Posterior cingulate gyrus (tissue), 11 donors: ENCODE data around the gene KIF3A.

Experiments
- DNase-seq, 10 donors: peaks; one replicate each; pipeline versions ENCODE4 v3.0.0 to v3.0.0-alpha.2; 2020 to 2021; ENCODE audit warnings: mixed read lengths in 3 of 10
- intact Hi-C: fragments of 100-400 bp; cut with DNase I; formaldehyde crosslinking; loops from one replicate; pipeline ENCODE4 v1.15.1; 2023

Gene KIF3A

GRCh38 chr5:132667761-132668705 is 69.3 kb downstream of the KIF3A start:
- intact Hi-C loops, result no loop called here
- peak in 1 of 10 donors; percentile 67 for DNase-seq

DNA sequence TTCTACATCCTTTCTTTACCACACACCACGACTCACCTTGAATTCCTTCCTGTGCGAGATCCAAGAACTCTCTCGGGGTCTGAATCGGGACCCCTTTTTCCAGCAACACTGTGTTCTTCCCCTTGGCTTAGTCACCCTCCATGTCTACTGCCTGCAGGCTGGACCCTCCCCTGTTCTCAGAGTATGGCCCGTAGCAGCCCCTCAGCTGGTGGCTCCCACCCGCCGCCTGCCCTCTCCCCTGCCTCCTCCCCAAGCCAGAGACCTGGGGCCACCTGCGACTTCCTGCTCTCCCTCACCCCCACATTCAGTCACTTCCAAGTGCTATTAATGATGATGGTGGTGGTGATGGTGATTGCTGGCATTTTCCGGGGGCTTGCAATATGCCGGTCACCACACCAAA is 70.0 kb downstream of the KIF3A start:
- DNase-seq, result no peak

GRCh38 chr5:132666310-132667123 is 70.8 kb downstream of the KIF3A start:
- peak in 1 of 10 donors; percentile 33 for DNase-seq
- intact Hi-C loops, result no loop called here

More for the DNA sequence above, 70.0 kb downstream of the KIF3A start:
- intact Hi-C loops, result no loop called here

- peak in 1 of 10 donors; percentile 69 for DNase-seq
- intact Hi-C loops, result no loop called here
Observed at GRCh38 chr5:132665574-132666080, 71.7 kb downstream of the KIF3A start.

DNA sequence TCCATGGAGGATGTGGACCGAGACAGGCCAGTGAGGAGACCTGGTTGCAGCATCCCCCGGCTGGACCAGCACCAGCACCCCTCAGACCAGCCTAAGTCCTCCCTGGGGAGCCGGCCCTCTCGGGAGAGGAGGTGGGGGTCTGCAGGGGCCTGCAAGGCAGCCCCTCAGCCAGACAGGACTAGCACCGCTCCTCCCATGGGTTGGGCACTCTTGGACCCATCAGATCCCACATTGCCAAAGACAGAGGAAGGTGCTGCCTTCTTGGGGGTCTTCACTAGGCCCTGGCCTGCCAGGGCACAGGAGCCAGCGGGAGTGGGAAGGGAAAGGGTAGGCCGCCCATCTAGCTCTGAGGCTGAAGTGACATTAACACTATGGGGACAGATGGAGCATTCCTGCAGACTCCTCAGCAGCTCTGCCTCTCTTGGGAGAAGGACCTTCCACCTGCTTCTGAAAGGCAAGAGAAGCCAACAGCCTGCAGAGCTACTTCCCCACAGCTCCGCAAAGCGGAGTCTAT is 72.6 kb downstream of the KIF3A start:
- intact Hi-C loops, result no loop called here
- no peak for DNase-seq

- no peak for DNase-seq
- intact Hi-C loops, result no loop called here
Observed at GRCh38 chr5:132663771-132664695, 73.3 kb downstream of the KIF3A start.

- no peak for DNase-seq
- intact Hi-C loops, result no loop called here
Observed at GRCh38 chr5:132662925-132663770, 74.2 kb downstream of the KIF3A start.

- no peak for DNase-seq
- intact Hi-C loops, result no loop called here
Observed at GRCh38 chr5:132662004-132662401, 75.3 kb downstream of the KIF3A start.

GRCh38 chr5:132661231-132662003 is 75.9 kb downstream of the KIF3A start:
- DNase-seq, result no peak
- intact Hi-C loops, result no loop called here

DNA sequence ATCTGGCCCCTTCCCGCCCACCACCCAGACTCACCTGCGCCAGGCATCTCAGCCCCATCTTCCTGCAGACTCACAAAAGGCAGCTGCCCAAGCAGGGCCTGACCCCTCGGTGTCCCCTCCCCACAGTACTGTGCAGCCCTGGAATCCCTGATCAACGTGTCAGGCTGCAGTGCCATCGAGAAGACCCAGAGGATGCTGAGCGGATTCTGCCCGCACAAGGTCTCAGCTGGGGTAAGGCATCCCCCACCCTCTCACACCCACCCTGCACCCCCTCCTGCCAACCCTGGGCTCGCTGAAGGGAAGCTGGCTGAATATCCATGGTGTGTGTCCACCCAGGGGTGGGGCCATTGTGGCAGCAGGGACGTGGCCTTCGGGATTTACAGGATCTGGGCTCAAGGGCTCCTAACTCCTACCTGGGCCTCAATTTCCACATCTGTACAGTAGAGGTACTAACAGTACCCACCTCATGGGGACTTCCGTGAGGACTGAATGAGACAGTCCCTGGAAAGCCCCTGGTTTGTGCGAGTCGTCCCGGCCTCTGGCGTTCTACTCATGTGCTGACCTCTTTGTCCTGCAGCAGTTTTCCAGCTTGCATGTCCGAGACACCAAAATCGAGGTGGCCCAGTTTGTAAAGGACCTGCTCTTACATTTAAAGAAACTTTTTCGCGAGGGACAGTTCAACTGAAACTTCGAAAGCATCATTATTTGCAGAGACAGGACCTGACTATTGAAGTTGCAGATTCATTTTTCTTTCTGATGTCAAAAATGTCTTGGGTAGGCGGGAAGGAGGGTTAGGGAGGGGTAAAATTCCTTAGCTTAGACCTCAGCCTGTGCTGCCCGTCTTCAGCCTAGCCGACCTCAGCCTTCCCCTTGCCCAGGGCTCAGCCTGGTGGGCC is 77.5 kb downstream of the KIF3A start:
- intact Hi-C loops, result loop anchor here (10.0 kb wide), 1 partner anchor 205 kb away; the partner anchor contains the start of genes GDF9 and UQCRQ
- no peak for DNase-seq

GRCh38 chr5:132658381-132659302 is 78.7 kb downstream of the KIF3A start:
- peak in 2 of 10 donors; percentile 32 to 72 for DNase-seq
- intact Hi-C loops, result loop anchor here (10.0 kb wide), 1 partner anchor 206 kb away; the partner anchor contains the start of genes GDF9 and UQCRQ

- peak in 1 of 10 donors; percentile 56 for DNase-seq
- intact Hi-C loops, result loop anchor here (10.0 kb wide), 1 partner anchor 207 kb away; the partner anchor contains the start of genes GDF9 and UQCRQ
Observed at GRCh38 chr5:132657676-132658380, 79.5 kb downstream of the KIF3A start, which contains the start of gene IL13. IL13 (plus strand) TSS chr5:132658173; CDS start chr5:132658187, 14 bp downstream.

DNA sequence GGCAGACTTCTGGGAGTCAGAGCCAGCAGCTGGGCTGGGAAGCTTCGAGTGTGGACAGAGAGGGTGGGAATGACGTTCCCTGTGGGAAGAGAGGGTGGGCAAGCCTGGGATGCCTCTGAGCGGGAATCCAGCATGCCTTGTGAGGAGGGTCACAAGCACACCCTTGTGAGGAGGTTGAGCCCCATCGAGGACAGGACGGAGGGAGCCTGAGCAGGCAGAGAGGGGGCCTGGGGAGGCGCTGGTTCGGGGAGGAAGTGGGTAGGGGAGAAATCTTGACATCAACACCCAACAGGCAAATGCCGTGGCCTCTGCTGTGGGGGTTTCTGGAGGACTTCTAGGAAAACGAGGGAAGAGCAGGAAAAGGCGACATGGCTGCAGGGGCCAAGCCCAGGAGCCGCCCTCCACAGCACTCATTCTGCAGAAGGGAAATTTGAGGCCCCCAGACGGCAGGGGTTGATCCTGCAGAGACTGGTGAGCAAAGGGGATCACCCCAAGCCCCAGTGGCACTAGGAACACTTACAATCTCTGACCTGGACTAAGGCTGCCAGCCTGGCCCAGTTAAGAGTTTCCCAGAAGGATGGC is 80.5 kb downstream of the KIF3A start:
- intact Hi-C loops, result loop anchor here (10.0 kb wide), 1 partner anchor 208 kb away; the partner anchor contains the start of genes GDF9 and UQCRQ
- DNase-seq, result peak in 1 of 10 donors; percentile 67
